Measurements from ENCODE around the gene RNF133.
"Not testable (repeated sequence)": the region's sequence is repeated elsewhere in the genome, so short reads cannot be mapped to it uniquely, and the experiment has no call there.

Gene RNF133

GRCh38 chr7:122689346-122690109 is 9.4 kb downstream of the RNF133 start:
- no peak for DNase-seq (ENCODE audit: low read depth in 2 of 2)

DNA sequence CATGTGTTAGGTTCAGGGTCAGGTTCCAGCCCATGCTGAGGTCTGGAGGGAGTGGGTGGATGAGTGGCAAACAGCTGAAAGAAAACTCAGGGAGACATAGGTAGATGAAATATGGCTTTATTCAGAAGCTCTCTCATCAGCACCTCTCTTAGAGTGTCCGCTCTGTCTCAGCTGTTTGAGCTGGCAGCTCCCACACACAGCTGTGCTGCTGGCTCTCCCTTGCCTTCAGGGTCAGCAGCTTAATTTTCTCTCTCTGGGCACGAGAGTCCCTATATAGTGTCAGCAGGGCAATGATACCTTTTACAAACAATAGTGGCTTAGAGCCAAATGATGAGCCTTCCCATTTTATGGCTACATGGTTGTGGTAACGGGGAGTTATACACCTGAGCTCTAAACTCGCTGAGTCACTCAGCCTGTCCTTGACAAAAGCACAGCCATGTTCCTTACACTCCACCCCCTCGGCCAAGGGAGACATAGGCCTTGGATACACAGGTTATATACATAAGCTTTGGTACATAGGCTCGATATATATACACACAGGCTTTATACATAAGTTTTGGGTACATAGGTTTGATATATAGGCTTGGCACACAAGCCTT is 10.4 kb downstream of the RNF133 start:
- no peak for DNase-seq (ENCODE audit: low read depth in 2 of 2)

- no peak for DNase-seq (ENCODE audit: low read depth in 2 of 2)
Observed at GRCh38 chr7:122686360-122686878, 12.5 kb downstream of the RNF133 start.

- no peak for DNase-seq (ENCODE audit: low read depth in 2 of 2)
Observed at GRCh38 chr7:122684504-122684903, 14.4 kb downstream of the RNF133 start.

DNA sequence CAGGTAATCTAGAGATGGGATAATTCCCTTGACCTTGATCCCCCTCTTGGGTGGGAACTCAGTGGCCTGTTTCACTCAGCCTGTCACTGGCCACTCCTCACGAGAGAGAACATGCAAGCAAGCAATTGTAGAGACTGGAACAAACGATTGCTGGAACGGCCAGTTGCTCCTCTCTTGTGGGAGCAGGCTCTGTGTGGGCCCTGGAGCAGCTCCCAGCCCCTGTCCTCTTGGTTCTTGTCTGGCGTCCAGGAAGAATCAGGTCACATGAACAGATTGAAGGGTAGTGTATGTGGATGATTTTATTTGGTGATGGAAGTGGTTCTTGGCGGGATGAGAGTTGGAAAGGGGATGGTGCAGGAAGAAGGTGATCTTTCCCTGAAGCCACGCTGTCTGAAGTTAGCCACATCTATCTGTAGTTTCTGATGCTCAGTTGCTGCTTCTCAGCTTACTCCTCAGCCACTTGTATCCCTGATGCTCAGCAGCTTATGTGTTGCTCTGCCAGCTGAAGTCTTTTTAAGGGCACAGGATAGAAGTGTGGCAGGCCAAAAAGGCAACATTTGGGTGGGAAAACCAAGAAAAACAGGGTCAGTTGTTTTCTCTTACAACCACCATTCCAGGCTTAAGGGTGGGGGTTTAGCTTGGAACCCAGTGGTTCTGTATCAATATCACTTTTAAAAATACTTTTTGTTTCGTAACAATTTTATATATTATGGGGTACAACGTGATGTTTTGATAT is 15.9 kb downstream of the RNF133 start:
- no peak for DNase-seq (ENCODE audit: low read depth in 2 of 2)

- DNase-seq (ENCODE audit: low read depth in 2 of 2), result not testable (repeated sequence)
Observed at GRCh38 chr7:122681186-122681585, 17.7 kb downstream of the RNF133 start.

DNA sequence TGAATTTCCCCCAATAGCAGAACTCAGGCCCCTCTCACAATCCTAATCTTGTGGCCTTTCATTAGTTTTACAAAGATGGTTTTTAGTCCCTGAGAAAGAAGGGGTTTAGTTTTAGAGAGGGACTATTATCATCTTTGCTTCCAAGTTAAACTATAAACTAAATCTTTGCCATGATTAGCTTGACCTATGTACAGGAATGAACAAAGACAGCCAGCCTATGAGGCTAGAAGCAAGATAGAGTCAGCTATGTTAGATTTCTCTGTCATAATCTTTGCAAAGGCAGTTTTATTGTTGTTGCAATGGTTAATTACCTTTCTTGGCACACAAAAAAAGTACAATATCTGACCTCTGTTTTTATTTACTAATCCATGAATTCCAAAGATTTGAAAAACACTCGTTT is 19.1 kb downstream of the RNF133 start:
- DNase-seq (ENCODE audit: low read depth in 2 of 2), result no peak

DNA sequence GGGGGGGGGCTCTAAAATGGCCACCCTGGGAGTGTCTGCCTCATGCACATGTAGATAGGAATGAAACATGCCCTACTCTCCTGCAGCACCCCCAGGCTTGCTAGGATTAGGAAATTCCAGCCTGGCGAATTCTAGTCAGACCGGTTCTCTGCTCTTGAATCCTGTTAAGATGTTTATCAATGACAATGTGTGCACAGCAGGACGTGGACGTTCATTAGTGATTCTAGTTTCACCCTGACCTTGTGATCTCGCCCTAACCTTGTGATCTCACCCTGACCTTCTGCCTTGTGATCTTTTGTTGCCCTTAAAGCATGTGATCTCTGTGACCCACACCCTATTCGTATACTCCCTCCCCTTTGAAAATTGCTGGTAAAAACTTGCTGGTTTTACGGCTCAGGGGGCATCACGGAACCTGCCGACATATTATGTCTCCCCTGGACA is 19.6 kb downstream of the RNF133 start:
- not testable (repeated sequence) for DNase-seq (ENCODE audit: low read depth in 2 of 2)

DNA sequence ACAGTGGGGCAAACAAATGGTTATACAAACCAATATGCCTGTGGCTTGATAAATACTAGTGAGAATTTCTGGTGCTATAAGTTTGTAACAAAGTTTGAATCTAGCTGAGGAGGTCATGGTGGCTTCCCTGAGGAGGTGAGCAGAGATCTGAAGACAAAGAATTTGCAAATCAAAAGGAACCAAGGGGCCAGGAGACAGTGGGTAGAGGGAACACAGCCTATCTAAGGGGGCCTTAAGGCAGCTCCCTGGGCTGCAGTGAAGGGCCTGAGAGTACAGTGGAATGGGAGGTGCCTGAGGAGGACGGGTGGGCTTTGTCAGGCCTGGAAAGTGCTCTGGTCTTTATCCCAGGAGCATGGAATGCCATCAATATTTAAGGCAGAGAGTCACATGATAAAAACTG is 21.8 kb downstream of the RNF133 start:
- DNase-seq (ENCODE audit: low read depth in 2 of 2), result no peak

DNA sequence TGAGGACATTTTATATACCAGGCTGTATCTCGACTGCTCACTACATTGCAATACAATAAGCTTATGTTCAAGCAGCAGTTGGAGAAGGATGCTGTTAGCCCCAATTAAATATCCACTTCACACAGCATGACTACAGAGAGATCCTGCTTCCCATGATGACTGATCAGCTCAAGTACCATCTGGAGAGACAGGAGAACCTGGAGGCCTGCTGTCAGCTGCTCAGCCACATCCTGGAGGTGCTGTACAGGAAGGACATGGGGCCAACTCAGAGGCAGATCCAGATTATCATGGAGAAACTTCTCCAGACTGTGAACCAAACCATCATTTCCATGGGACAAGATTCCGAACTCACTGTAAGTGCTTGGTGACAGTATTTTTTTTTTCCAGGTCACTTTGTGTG is 22.5 kb downstream of the RNF133 start:
- DNase-seq (ENCODE audit: low read depth in 2 of 2), result no peak

- no peak for DNase-seq (ENCODE audit: low read depth in 2 of 2)
Observed at GRCh38 chr7:122675621-122676020, 23.3 kb downstream of the RNF133 start.

DNA sequence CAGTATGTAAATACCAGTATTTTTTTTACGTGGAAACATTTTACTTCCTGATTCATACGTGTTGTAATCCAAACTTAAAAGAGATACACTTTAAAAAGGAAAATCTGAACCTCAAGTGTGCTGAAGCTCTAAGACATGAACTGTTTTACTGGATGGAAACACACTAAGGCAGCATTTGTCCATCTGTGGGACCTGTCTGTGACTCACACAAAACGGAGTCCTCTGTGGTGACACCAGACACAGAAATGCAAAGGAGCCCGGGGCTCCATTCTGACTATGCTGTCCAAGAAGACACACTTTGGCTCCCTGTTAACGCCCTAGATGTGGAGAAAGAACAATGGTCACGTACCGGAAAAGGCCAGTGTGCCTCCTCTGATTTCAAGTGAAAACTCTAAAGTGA is 23.9 kb downstream of the RNF133 start:
- no peak for DNase-seq (ENCODE audit: low read depth in 2 of 2)

- DNase-seq (ENCODE audit: low read depth in 2 of 2), result no peak
Observed at GRCh38 chr7:122674502-122674901, 24.4 kb downstream of the RNF133 start.

- no peak for DNase-seq (ENCODE audit: low read depth in 2 of 2)
Observed at GRCh38 chr7:122673951-122674350, 25.0 kb downstream of the RNF133 start.

DNA sequence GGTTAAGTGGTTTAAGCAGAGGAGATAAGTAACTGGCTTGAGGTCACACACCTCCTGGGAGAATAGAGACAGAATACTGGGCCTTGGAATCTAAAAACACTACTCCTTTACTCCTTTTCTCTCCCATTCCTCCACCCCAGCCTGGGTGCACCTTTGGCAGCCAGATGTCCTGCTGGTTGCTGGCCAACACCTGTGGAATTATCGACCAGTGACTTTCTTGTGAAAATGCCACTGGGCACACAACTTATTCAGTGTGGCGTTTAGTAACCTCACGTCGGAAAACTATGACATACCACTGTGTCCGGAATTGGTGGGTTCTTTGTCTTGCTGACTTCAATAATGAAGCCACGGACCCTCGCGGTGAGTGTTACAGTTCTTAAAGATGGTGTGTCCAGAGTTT is 26.4 kb downstream of the RNF133 start:
- no peak for DNase-seq (ENCODE audit: low read depth in 2 of 2)

GRCh38 chr7:122663733-122664132 is 35.2 kb downstream of the RNF133 start:
- no peak for DNase-seq (ENCODE audit: low read depth in 2 of 2)

DNA sequence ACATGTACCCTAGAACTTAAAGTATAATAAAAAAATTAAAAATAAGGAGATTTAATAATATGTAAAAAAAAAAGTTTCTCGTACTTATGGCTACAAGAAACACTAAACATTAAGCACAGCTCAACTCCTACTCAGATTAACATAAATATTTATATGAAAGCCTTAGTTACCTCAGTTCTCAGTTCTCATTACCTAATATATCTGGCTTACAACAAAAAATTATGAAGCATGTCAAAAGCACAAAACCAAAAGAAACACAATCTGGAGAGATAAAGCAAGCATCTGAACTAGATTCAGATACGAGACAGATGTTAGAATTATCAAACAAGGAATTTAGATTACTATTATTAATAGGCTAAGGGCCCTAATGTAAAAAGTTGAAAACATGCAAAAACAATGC is 40.1 kb downstream of the RNF133 start:
- DNase-seq (ENCODE audit: low read depth in 2 of 2), result no peak

GRCh38 chr7:122653685-122654084 is 45.2 kb downstream of the RNF133 start:
- no peak for DNase-seq (ENCODE audit: low read depth in 2 of 2)

GRCh38 chr7:122652876-122653275 is 46.0 kb downstream of the RNF133 start:
- no peak for DNase-seq (ENCODE audit: low read depth in 2 of 2)

DNA sequence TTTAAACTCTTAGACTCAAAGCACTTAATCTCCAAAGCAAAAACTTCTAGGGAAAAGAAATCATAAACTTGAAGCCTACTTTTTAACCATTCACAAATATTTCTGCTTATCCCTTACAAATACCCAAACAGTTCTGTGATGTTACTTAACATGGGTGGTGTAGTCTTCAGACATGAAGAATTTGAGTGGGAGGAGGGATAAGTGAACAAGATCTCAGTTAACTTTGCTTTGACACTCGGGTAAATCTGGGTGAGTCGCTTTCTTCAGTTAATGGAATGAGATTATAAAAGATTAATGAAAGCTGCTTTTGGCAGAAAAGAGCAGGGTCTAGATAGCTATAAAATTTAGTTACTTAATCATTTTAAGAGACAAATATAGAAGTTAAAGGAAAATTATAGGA is 47.5 kb downstream of the RNF133 start:
- DNase-seq (ENCODE audit: low read depth in 2 of 2), result no peak
